HuH-7 (cell line): Measurements from ENCODE around the gene DCLK1.

Experiments used
- DNase-seq: peaks from one replicate; pipeline ENCODE4 v3.0.0; 2011; ENCODE audit warnings: low spot score

DCLK1 gene

DNA sequence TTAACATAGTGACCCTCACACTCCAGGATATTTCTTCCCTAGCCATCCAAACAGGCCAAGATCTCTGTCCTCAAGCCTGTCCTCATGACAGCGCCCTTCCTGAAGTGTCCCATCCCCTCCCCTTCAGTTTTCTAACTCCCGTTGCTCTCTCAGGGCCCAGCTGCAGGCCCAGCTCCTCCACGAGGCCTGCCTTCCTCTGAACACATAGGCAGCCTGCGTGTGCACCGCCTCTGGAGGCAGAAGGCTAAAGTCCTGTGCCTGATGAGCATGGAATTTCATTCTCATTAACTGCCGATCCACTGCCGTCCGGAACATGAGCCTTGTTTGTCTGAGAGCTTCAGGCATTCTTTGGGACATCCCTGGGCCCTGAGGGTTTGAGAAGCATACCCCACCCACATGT lies 306.4 kb downstream of the DCLK1 start:
- no peak for DNase-seq

DNA sequence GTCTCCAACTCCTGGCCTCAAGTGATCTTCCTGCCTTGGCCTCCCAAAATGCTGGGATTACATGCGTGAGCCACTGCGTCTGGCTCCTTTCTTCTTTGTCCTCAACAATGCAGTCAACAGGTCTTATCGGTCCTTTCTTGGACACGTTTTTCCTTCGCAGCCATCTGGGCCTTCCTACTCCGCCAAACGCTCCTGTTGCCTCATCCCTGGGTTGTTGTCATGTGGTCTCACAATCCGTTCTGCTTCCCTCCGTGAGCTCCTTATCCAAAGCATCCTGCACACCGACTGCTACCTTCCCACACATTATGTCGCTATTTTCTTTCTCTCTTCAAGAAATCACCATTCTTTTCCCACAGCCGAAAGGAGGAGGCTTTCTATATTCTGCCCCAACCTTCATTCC lies 306.8 kb downstream of the DCLK1 start:
- DNase-seq = no peak

DNA sequence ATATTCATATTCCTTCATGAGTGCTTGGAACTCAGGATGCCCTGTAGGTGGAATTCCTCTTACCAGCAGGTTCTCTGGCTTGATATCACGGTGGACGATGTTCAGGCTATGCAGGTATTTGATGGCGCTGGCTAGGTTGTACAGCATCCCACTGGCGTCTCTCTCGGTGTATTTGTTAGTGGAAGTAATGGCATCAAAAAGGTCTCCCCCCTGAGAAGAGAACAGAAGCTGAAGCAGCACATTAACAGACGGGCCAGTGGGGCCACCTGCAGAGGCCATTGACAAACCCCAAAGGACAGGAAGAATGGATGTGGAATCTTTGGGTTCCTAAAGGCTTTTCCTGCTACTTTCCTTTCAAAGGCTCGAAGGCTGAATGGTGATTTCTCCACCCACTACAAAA lies 308.5 kb downstream of the DCLK1 start:
- DNase-seq = no peak

DNA sequence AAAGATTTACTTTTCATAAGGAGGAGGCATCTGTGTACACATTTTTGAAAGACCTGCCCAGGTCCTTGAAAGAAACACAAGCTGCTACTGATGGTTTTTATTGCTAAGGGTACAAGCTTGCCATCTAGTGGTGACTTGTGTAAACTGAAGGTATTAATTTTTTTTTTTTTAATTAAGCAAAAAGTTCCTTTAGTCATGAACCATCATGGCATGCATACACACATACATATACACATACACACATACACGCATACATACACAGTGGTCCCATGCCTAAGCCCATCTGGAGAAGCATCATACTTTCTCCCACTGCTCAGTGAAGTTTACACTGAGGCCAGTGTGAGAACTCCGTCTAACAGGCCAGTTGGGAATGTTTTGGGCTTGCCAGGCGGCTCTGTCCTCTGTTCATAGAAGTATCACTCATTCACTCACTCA lies 312.5 kb downstream of the DCLK1 start:
- DNase-seq = peak; percentile 4

DNA sequence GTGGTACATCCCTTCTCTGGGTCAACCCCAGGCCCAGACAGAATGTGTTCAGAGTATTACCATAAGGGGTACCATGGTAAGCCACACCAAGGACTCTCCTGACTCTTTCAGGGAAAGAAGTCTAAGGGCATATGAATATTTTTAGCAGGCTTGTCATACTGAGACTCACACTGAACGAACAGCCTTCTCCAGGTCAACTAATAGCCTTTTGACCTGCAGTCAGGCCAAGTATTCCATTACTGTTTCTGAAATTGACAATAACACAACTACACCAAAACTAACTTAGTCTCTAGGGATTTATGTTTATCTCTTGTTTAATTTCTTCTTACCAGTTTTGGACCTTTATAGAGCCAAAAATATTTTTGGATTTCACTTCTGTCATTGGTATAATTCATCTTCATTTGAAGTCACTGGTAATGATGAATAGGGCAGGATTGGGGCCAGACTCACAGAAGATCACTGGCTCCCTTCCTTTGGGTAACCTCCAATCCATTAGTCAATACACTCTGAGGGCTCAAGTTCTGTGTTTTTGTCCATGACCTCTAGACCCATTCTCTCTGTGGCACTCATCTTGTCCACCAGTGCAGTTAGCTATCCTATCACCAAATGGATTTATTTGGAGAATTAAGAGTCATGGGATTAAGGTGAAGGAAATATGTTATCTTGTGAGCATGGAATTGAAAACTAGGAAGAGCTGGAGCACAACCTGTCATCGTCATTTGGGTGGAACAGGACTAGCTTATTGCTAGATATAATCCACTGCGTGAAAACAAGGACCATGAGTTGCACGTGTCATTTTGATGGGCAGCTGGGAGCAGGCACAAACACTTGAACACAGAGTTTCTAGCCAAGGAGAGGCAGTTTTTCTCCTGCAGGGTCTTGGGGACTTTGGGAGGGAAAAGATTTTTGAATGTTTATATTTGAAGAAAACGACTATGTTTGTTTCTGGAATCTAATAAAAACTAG lies 313.3 kb downstream of the DCLK1 start:
- no peak for DNase-seq

DNA sequence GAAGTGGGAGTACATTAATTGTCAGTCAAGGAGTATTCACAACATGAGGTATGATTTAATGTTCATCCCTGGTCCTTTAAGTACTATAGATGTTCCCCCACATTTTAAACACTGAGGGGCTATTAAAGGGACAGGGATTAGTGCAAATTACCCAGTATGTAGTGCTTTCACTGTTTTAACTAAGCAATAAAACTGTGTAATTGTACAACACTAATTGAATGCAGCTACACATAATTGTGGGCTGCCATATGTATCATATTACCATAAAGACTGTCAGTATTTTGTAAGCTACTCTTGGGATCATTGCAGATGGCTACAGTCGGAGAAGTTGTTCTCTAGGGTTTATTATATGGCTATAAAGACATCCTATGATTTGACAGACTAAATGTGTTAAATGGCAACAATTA lies 316.6 kb downstream of the DCLK1 start:
- no peak for DNase-seq

DNA sequence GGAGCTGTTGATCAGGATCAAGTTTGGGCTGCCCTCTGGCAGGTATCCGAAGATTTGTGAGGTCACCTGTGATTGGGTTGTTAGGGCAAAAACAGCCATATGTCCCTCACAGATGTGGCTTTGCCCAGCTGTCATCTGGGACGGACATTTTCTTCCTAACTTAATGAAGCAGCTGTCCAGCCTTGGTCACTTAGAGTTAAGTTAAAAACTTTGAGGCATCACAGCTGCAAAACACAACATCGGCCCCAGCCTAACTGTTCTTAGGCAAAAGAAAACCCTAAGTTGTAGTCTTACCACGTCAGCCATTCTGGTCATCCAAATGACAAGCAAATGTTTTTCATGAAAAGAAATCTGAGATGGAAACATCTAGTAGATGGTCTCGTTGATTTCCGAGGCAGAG lies 318.4 kb downstream of the DCLK1 start:
- DNase-seq = no peak

DNA sequence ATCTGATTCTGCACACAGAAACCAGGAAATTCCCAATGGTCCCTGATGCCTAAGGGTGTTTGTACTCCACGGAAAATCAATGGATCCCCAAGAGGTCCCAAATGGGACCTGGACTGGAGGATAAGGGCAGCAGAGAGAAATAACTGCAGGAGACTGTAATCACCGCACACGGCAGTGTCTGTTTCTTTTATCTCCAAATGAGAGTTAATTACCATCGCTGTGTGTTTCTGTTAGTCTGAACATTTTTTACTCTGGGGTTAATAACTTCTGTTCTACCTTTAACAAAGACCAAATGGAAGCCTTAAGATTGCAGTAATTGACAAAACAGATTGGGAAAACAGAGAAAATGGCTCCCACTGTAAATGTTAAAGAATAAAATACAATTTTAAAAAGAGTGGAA lies 320.9 kb downstream of the DCLK1 start:
- DNase-seq = no peak

DNA sequence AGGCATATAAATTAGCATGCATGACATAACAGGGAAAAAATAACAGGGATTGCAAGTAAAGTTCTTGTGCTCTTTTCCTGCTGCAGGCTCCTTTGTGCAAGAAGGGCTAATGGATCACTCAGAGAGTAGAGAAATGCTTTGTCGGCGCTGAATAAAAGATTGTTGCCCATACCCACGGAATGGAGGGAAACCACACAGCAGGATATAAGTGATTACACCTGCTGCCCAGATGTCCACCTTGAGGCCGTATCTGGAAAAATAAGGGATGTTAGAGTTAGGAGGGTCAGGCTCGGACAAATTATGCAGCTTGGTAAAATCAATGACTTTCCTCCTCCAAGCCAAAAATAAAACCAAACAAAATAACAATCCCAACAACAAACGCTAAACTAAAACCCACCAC lies 322.3 kb downstream of the DCLK1 start:
- no peak for DNase-seq

DNA sequence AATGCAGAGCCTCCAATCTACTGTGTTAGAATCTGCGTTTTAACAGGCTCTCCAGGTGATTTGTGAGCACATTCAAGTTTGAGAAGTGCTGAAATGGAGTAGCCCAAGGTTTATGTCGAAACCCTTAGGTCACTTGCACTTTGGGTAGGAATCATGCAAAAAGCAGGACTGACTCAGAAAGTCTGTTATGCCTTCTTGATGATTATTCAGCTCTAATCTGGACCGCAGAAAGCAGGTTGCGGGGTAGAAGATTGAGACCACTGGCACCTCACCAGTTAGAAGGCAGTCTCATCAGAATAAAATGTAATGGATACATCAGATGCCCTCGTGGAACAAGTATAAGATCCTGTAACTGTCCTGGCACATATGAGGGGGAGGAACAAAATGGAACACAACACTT lies 326.3 kb downstream of the DCLK1 start:
- no peak for DNase-seq

DNA sequence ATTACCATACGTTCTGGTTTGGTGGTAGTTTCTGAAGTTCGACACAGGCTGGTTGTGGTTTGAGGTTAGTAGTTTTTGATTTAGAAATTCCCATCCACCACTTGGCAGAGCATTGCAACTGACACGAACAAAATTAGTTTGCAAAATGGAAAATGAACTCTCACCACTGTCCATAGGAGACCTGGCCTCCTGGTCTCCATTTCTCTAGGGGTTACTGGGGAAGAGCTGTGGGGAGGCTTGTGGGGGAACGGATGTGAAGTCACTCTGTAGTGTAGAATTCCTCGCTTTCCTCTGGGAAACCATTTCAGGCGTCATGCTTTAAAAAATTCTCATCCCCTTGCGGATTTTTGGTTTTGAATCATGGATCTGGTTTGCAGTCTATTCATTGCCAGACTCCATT lies 333.2 kb downstream of the DCLK1 start:
- no peak for DNase-seq

DNA sequence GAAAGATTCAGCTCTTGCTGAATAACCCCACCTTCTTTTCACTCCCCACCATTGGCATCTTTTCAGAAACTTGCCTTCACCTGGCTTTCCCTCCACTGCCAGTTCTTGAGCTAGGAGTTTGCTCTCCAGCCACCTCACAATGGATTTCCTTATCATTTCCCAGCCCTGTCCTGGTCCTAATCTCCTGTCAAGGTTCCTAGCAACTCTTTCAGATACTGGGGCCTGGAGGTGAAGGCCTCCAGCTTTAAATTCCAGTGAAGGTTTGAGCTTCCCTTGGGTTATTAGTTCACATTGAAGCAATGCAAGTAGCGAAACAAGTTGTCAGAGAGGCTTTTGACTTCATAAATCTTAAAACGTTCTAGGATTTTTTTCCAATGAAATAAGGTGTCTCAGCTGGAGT lies 333.9 kb downstream of the DCLK1 start:
- DNase-seq = no peak

DNA sequence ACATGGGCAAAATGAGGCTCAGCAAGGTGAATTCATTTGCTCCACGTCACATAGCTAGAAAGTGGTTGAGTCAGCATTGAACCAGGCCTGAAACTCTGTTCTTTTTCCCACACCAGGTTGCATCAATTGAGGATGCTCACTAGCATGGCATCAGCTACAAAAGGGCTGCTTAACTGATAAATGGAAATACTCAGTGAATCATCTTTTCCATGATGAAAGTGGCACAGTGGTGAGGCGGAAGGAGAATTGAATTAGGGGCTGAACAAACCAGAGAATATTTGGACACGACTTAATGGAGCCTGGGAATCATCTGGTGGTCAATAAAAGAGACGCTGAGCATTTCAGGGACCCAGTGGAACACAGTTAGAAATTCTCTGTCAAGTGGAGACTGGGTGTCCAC lies 334.6 kb downstream of the DCLK1 start:
- DNase-seq = no peak

DNA sequence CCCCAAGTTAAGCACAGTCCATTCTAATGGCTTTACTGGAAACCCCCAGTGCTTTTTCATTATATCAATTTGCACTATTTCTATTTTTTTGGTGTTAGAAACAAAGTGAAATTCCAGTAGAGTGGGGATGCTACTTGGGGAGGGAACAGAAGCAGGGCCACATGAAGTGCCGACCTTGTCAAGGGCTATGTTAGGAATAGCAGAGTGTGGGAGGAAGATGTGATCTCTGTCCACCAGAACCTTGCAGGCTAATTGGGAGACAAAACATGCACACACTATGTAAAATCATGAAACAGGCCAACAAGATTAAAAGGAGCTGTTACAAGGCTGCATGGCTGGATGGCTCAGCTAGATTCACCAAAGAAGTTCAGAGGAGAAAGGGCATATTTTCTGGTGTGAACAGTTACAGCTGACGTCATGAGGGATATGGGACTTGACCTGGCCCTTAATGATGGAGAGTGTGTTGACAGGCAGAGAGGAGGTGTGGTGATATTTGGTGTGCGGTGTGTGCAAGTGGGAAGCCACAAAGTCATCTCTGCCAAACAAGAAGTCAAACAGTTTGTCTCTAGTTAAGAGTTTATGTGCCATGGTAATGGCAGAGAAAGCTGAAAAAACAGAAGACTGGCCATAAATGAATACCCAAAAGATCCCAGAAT lies 336.3 kb downstream of the DCLK1 start:
- no peak for DNase-seq

DNA sequence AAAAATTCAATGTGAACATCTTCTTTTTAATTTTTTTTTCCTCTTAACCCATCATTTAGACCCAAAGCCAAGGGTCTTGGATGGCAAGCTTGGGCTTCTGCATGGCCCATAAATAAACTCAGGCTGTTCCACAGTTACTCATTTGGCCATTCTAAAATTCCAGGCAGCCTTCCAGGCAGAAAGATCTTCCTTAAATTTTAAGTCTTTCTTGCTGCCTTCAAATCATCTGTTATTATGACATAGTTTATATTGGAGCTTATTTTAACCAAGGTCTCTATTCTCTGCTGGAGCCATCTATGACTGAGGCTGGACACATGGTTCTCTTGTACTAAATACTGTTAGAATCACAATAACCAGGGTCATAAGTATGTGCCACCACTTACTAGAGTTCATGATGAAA lies 337.4 kb downstream of the DCLK1 start:
- no peak for DNase-seq

DNA sequence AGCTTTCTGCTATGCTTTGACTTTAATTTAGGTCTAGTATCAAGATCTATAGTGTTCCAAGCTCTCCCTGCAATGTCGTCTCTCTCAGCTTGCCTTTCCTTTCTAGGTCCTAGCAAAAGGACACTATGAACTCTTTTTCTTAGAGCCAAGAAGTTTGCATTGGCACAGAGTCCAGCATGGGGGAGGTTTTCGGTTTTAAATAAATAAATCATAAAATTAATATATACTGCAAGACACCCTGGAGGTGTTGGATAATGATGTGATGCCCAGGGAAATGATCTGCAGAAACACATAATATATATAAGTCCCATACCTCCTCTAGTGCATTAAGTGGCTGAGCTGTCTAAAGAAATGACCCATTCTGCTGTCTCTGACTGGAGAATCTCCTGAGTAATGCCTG lies 338.3 kb downstream of the DCLK1 start:
- DNase-seq = no peak

DNA sequence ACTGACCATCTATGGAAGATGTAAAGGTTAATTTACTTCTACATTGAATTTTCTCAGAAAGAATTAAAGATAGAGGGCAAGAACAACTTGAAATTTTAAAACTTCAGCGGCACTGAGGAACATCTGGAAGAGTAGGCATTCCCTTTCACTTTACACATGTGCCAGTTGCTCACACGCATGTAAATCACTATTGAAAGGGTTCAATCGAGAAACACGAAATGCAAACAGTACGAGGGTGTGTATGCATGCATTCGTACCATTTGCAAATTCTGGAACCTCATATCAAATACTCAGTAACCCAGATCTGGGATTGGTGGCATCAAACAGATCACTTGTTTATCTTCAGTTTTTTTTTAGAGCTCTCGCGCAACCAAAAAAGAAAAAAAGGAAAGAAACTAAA lies 339.2 kb downstream of the DCLK1 start:
- DNase-seq = no peak

DNA sequence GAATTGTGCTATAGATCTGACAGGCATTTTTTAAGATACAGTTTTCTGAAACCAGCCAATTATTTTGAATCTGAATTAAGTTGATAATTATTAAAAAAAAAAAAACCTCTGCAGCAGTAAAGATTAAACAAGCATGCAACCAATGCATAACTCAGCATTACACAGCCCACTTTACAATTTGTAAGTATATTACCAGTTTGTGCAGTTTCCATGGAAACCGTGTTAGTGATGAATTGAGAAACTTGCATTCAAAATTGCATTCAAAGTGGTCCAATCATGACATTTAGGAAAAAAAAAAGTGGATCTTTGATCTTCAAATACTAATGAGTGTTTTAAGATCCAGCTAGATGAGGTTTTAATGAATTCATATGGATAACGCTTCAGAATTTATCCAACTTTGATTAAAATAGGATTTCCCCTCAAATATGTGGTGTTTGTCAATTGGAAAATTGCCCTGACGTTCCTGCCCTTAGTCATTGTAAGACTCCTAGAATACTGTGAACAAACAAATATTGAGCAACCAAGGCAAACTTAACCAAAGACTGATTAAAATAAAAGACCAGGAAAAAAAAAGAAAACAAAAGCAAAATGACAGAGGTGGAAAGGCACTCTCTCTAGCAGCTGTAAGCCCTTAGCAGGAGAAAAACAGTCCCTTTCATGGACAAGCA lies 339.9 kb downstream of the DCLK1 start:
- DNase-seq = no peak

DNA sequence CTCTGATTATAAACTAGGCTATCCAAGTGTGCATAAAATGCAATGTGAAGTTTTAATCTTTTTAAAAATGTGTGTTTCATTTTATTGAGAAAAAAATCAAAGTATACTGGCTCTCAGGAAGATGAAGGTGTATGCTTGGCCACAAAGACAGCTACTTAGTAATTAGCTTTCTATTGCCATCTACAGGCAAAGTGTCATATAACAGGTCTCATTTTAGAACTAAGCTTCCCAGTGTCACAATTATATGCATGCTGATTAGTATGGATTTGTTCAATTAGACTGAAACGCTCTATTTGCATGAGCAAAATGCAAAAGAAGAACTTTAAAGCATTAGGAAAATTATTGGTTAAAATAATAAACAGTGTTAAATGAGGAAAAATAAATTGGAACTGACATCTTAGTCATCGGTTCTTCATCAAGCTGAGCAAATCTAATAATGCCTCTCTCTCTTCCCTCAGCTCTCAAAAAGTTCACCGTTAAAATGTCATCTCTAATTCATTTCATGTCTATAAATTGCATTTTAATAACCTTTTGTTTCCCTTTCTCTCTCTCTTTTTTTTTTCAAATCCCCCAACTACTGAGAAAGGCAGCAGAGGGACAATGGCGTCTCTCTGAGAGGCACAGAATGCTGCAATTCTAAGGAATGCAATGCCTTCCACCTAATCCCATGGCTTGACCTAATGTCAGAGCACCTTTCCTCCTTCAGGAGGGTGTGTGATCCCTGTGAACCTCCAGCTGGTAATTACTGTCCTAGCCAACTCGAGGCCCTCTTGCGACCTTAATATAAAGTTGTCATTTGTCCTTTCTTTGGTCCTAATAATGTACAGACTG lies 341.6 kb downstream of the DCLK1 start:
- no peak for DNase-seq

DNA sequence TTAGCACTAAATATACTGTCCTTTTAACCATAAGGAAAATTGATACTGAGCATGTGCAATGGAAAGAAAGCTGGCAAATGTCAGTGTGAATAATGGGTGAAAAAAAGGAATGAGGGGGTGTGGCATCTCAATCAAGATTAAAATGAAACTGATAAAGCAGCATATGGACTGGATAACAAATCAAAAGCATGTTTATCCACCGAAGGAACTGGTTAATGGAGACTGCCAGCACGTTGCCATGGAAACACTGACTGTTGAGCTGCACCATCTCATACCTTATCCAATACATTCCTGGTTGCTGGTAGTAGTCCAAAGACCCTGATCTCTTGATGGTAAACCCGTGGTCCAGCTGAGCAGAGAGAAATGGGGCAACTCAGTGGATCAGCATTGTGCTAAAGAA lies 343.2 kb downstream of the DCLK1 start:
- DNase-seq = no peak

DNA sequence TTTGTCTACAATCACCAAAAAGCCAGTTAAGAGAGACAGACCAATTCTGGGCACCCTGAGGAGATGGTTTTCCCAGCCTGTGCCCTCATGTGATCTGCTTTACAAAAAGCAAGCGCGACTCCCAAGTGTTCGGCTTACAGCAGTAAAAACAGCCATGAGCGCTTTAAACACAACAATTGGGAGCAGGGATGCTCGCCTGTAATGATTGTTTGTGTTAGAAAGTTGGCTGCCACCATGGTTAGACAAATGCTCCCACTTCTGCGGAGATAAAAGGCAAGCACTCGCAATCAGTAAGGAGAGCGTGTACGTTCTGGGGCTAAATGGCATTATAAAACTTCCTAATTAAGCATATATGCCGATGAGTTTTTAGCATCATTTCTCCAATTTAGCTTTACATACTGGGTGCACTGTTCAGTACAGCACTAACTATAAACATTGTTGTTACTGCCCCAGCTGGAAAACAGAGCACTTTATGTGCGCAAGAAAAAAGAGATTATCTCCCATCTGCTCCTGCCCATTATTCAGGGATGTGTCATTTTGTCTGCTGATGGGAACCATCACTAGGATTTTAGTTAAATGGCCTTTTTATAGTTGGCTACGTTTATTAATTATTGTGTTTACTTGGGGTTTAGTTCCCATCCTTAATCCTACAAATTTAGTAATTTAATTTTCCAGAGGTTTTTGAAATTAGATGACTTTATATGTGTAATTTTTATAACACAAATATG lies 345.4 kb downstream of the DCLK1 start:
- no peak for DNase-seq
